Panc1 (cell line): ENCODE data around the gene COL4A2. TPM values are rescaled to one million over a fixed set of nuclear protein-coding genes. Genes with fewer than 3 reads are reported as not detected.

Experiments
- ATAC-seq: fragments of 200-7000 bp; cut with Tn5 transposase; 2 replicates; pipeline ENCODE4 v1.9.1; 2020; ENCODE audit warnings: mild to moderate bottlenecking, moderate library complexity
- BruUV-seq: library from RNA; stranded (reverse); fragments of 400-500 nt; replicated peaks from 2 replicates; lab custom pipeline; 2021; lab: Mats Ljungman, UMichigan
- CTCF ChIA-PET: fragments of 300-600 bp; sonication (Branson Sonifier 250); formaldehyde crosslinking; loops from one replicate; lab custom pipeline; 2022; ENCODE audit warnings: antibody characterized with exemption; lab: Charles Lee
- POLR2A ChIA-PET: fragments of 300-600 bp; sonication (Branson Sonifier 250); formaldehyde crosslinking; loops from one replicate; lab custom pipeline; 2022; ENCODE audit warnings: antibody characterized with exemption; lab: Charles Lee
- DNase-seq: peaks from one replicate; pipeline ENCODE4 v3.0.0-alpha.2; 2010; ENCODE audit warnings: low read depth, low spot score
- H3K27ac ChIP-seq: 2 replicates; pipeline ENCODE4 v1.5.1; 2011; ENCODE audit warnings: mild to moderate bottlenecking, low read length, inconsistent platforms
- H3K27me3 ChIP-seq: fragments of 200-500 bp; sonication (Bioruptor generic); 2 replicates; pipeline ENCODE4 v1.6.0; 2014; ENCODE audit warnings: low read length, inconsistent platforms; ENCODE audit not compliant: control insufficient read depth, insufficient read depth
- H3K36me3 ChIP-seq: fragments of 200-500 bp; sonication (Bioruptor generic); 2 replicates; pipeline ENCODE4 v1.5.1; 2014; ENCODE audit warnings: inconsistent platforms, mild to moderate bottlenecking, low read length, moderate library complexity; ENCODE audit not compliant: control insufficient read depth, insufficient read depth
- H3K4me1 ChIP-seq: 2 replicates; pipeline ENCODE4 v1.5.1; 2011; ENCODE audit warnings: inconsistent platforms, mild to moderate bottlenecking, low read length, moderate library complexity; ENCODE audit not compliant: control insufficient read depth, insufficient read depth
- H3K4me3 ChIP-seq, 2 experiments: 2 replicates each; pipeline ENCODE4 v1.5.1; 2011 to 2012; ENCODE audit warnings: low read depth in 2 of 2, low read length in 2 of 2, mild to moderate bottlenecking in 2 of 2, inconsistent platforms in 1 of 2, moderate library complexity in 1 of 2
- H3K9me3 ChIP-seq: fragments of 200-500 bp; sonication (Bioruptor generic); 2 replicates; pipeline ENCODE4 v1.5.1; 2014; ENCODE audit warnings: low read depth, mild to moderate bottlenecking, inconsistent platforms, low read length, moderate library complexity; ENCODE audit not compliant: control insufficient read depth, insufficient read depth
- POLR2AphosphoS5 ChIP-seq: IDR thresholded peaks from 2 replicates; pipeline ENCODE4 v1.6.1; 2012; ENCODE audit warnings: mild to moderate bottlenecking, low read depth, low read length, moderate library complexity
- REST ChIP-seq, 2 experiments: IDR thresholded peaks; 2 replicates each; pipeline ENCODE4 v1.6.1; 2011 to 2012; ENCODE audit warnings: low read depth in 2 of 2, control low read depth in 1 of 2, low read length in 1 of 2, mild to moderate bottlenecking in 1 of 2, moderate library complexity in 1 of 2; ENCODE audit not compliant: insufficient read depth in 1 of 2
- SIN3A ChIP-seq: IDR thresholded peaks from 2 replicates; pipeline ENCODE4 v1.6.1; 2012; ENCODE audit warnings: low read depth, mild to moderate bottlenecking, low read length, moderate library complexity, borderline replicate concordance; ENCODE audit not compliant: insufficient read depth
- TCF7L2 ChIP-seq: IDR thresholded peaks from 2 replicates; pipeline ENCODE4 v1.6.1; 2011; ENCODE audit warnings: mild to moderate bottlenecking, low read depth, low read length, inconsistent platforms
- in situ Hi-C: cut with HindIII; loops from 2 replicates; pipeline ENCODE4 v1.10.0; 2016; ENCODE audit warnings: low sequenced_read_pairs, low pct_unique_long_range_greater_than_20kb
- intact Hi-C: fragments of 100-400 bp; cut with micrococcal nuclease; formaldehyde crosslinking; loops from one replicate; pipeline ENCODE4 v1.10.0; 2022; ENCODE audit not compliant: unreplicated experiment
- total RNA-seq: library from RNA; stranded (reverse); gene quantifications from one replicate; pipeline ENCODE4 v1.2.1, GENCODE V29; 2021; ENCODE audit not compliant: unreplicated experiment
- TF ChIP-seq, protein P1 (sequence below): fragments of 450-650 bp; IDR thresholded peaks from 2 replicates; pipeline ENCODE4 v1.5.1; 2017; ENCODE audit warnings: mild to moderate bottlenecking

Gene COL4A2
- total RNA-seq, 1 experiment from 2014 or later, result 3.0 TPM

- Histone ChIP-seq H3K36me3 (no peaks in the 10 kb centered on the region), H3K27ac (no peak overlapping the region)
Measured at GRCh38 chr13:110326263-110326904, 19.3 kb downstream of the COL4A2 start.

GRCh38 chr13:110327051-110327721, 20.1 kb downstream of the COL4A2 start:
- Histone ChIP-seq H3K27me3 (no peaks in the 10 kb centered on the region), H3K4me3 (no peak overlapping the region), H3K27ac (no peak overlapping the region), H3K4me1 (no peaks in the 10 kb centered on the region), H3K36me3 (no peaks in the 10 kb centered on the region), H3K9me3 (no peaks in the 10 kb centered on the region)
- DNase-seq, result no peak
- intact Hi-C loops, result no loop called here
- TF ChIP-seq, protein P1, sequence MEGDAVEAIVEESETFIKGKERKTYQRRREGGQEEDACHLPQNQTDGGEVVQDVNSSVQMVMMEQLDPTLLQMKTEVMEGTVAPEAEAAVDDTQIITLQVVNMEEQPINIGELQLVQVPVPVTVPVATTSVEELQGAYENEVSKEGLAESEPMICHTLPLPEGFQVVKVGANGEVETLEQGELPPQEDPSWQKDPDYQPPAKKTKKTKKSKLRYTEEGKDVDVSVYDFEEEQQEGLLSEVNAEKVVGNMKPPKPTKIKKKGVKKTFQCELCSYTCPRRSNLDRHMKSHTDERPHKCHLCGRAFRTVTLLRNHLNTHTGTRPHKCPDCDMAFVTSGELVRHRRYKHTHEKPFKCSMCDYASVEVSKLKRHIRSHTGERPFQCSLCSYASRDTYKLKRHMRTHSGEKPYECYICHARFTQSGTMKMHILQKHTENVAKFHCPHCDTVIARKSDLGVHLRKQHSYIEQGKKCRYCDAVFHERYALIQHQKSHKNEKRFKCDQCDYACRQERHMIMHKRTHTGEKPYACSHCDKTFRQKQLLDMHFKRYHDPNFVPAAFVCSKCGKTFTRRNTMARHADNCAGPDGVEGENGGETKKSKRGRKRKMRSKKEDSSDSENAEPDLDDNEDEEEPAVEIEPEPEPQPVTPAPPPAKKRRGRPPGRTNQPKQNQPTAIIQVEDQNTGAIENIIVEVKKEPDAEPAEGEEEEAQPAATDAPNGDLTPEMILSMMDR, result no peak
- TF ChIP-seq TCF7L2 (no peak), POLR2AphosphoS5 (no peak), REST (IDR thresholded peaks at IDR 0.05; ENCODE audit: insufficient read depth in 1 of 2, low read depth in 2 of 2, low read length in 1 of 2) (no peak), SIN3A (no peak)
- ATAC-seq, result no peak
- in situ Hi-C loops, result no loop called here
- no TSS peak for BruUV-seq
- CTCF ChIA-PET, result no interaction called here
- POLR2A ChIA-PET, result no interaction called here

More at GRCh38 chr13:110326263-110326904, 19.3 kb downstream of the COL4A2 start:
- ATAC-seq, result 0 out of 2 replicates have a peak, but pooled peaks have one; percentile 34
- Histone ChIP-seq H3K4me3 (no peak overlapping the region), H3K27me3 (no peaks in the 10 kb centered on the region), H3K4me1 (no peaks in the 10 kb centered on the region), H3K9me3 (no peaks in the 10 kb centered on the region)
- intact Hi-C loops, result no loop called here
- no TSS peak for BruUV-seq
- ChIA-PET POLR2A (interaction anchor here (0.7 kb wide), 1 partner anchor 278 kb away, joined by 8 read pairs; no protein-coding TSS in a partner anchor), CTCF (no interaction called here)
- no peak for DNase-seq
- TF ChIP-seq REST (IDR thresholded peaks at IDR 0.05; ENCODE audit: insufficient read depth in 1 of 2, low read depth in 2 of 2, low read length in 1 of 2) (no peak), TCF7L2 (no peak), POLR2AphosphoS5 (no peak), SIN3A (no peak)
- TF ChIP-seq, protein P1, result no peak
- in situ Hi-C loops, result no loop called here
